GM19099 (cell line): ENCODE results near the gene HTT.

Source experiments
- POLR2A ChIP-seq: IDR thresholded peaks from 3 replicates; pipeline ENCODE4 v1.6.1; 2011; ENCODE audit warnings: low read depth; ENCODE audit not compliant: insufficient read length; ENCODE audit errors: extremely low read depth

HTT gene

GRCh38 chr4:3168029-3168428, 93.5 kb downstream of the HTT start:
- TF ChIP-seq POLR2A: no peak

DNA sequence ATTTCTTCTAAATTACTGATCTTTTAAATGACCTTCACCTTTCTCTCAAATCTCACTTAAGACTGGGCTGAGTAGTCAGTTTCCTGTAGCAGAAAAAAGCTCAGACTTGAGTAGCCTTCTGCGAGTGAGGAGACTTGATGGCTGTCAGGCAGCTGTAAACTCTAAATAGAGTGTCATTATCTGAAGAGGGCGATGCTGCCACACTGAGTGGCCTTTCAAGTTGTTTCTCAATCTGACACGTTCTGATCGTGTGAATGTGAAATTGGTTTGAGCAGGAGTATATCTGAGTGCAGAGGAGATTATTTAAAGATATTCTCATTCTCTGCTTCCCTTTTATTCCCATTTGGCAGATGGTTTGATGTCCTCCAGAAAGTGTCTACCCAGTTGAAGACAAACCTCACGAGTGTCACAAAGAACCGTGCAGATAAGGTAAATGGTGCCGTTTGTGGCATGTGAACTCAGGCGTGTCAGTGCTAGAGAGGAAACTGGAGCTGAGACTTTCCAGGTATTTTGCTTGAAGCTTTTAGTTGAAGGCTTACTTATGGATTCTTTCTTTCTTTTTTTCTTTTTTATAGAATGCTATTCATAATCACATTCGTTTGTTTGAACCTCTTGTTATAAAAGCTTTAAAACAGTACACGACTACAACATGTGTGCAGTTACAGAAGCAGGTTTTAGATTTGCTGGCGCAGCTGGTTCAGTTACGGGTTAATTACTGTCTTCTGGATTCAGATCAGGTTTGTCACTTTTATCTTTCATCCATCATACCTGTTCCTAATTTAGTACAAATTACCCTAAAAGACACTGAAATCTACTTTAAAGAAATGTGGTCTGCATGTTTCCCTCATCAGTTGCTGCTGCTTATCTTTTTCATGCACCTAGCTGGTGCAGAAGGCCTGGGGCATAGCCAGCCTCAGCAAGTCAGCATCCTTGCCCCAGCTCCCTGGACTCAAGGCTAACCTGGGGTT, 100.2 kb downstream of the HTT start:
- TF ChIP-seq POLR2A: no peak

DNA sequence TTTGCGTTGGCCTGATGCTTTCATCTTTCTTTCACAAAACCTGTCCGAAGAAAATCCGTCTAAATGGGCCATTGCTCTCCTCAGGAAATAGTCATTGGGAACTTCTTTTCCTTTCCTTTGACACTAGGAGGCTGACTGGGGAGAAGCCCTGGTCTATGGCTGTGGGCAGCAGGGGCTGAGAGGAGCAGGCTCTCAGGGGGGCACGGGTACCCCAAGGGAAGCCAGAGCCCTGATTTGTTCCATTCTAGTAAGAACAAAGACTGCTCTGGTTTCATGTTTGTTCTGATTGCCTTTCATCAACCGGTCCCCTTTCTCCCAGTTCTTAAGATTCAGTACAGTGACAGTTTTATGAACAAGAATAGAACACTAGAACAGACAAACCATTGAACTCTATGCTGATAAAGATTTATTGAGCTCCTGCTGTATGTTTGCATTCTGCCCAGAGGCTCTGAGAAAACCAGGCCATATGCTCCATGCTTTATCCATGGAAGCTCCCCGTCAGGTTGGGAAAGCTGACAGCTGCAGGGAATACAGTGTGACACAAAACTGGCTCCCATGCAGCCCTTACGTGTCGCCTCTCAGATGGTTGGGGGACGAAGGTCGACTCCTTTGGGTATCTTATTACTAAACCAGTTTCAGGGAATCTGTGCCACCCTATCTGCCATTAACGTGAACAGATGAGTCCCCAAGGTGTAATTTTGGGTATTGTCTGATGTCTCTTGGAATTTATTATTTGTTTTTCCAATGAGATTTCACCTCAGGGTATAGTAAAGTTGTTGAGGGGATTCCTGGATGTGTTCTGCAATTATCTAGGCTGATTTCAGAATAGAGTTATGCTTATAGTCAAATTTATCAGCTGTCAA, 102.1 kb downstream of the HTT start:
- no peak for TF ChIP-seq POLR2A

GRCh38 chr4:3177426-3177825, 102.9 kb downstream of the HTT start:
- no peak for TF ChIP-seq POLR2A

- no peak for TF ChIP-seq POLR2A
These were observed 103.4 kb downstream of the HTT start for GRCh38 chr4:3177905-3178304.

DNA sequence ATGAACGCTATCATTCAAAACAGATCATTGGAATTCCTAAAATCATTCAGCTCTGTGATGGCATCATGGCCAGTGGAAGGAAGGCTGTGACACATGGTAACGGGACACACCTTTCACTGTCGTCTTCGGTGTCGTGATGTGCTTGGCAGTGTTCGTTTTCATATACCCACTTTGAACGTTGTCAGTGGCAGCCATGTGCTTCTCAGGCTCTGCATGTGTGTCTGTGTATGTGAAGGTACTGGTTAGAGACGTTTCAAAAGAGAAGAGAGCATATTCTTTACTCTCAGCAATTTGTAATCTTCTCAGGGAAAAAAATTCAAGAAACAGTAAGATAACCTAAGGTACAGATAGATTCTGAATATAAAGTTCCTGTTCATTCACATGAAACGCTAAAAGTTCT, 103.9 kb downstream of the HTT start:
- no peak for TF ChIP-seq POLR2A

DNA sequence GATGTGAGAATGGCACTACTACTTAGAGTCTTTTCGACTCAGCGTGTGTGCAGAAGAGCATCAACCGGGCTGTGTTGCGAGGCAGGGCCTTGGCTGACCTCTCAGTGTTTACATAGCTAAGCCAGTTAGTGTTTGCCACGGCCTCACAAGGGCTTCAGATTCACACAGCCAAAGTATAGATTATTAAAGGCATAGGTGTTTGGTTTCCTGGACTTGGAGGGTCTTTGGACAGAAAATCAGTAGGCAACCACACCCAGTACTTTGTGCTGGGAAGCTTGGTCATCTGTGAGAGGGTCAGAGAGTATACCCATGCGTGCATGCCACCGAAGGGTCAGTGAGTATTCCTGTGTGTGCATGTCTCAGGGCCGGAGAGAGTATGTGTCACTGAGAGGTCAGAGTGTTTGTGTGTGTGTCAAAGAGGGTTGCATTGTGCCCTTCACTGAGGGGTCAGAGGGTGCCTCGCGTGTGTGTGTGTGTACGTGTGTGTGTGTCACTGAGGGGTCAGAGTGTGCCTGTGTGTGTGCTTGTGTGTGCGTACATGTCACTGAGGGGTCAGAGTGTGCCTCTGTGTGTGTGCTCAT, 104.7 kb downstream of the HTT start:
- TF ChIP-seq POLR2A: no peak

DNA sequence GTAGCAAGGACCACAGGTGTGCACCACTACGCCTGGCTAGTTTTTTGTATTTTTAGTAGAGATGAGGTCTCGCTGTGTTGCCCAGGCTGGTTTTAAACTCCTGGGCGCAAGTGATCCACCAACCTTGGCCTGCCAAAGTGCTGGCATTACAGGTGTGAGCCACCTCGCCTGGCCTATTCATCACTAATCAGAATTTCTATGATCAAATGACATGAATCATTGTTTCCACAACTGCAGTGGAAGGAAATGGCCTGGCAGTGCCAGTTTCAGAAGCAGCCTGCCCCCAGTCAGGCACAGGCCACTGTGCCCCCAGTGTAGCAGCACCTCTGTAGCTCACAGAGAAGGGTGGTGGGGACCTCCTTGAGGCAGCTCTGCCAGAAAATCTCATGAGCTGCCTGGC, 108.5 kb downstream of the HTT start:
- TF ChIP-seq POLR2A: no peak

DNA sequence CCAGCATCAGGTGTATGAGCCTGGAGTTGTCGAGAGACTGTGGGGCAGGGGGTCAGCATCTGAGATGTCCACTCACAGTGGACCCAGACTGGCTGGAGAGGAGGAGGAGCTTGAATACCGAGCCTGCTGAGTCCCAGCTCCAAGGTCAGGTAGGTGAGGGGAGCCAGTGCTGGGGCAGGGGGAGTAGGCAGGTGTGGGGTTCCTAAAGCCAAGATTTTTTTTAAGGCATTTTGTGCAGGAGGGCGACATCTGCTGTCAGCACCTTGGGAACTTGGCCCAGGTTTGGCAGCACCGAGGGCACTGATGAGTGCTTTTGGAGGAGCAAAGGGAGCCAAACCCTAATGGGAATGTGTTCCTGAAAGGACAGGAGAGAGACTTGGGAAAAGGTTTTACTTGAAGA, 110.2 kb downstream of the HTT start:
- no peak for TF ChIP-seq POLR2A

DNA sequence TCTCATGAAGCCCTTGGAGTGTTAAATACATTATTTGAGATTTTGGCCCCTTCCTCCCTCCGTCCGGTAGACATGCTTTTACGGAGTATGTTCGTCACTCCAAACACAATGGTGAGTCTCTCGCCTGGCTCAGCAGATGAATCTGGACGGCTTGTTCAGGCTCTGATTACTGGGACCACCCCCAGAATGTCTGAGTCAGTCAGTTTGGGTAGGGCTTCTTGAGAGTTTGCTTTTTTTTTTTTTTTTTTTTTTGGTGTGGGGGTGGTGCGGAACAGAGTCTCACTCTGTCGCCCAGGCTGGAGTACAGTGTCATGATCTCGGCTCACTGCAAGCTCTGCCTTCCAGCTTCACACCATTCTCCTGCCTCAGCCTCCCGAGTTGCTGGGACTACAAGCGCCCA, 112.1 kb downstream of the HTT start:
- no peak for TF ChIP-seq POLR2A

DNA sequence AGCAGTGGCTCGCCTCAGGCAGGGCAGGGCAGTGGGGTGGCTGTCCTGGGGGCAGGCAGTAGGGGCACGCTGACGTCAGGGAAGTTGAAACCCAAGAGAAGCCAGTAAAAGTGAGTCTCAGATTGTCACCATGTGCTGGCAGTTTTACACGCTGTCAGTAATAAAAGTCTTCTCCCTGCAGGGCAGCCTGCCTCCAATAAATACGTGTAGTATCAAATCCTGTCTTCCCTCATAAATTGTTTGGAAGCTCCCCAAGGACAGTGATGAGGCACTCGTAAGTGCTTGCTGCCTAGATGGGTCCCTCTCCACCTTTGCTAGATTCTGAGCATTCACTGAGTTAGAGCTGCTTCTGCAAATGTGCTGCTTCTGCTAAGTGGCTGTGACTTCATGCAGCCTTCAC, 113.6 kb downstream of the HTT start:
- no peak for TF ChIP-seq POLR2A

GRCh38 chr4:3189459-3189858, 115.0 kb downstream of the HTT start:
- TF ChIP-seq POLR2A: no peak

DNA sequence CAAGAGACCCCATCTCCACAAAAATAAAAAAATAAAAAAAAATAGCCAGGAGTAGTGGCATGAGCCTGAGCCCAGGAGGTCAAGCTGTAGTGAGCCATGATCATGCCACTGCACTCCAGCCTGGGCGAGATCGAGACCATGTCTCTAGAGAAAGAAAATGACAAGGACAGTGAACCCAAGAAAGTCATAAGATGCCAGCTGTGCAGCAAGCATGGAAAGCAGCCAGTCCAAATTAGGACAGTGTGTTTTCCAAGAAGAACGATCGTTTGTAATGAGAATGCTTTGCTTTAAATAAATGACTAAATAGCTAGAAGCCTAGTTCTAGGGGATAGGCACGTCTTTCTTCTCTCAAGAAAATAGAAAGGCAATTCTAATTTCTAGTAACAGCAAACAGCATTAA, 116.1 kb downstream of the HTT start:
- no peak for TF ChIP-seq POLR2A

- TF ChIP-seq POLR2A: no peak
These were observed 117.7 kb downstream of the HTT start for GRCh38 chr4:3192188-3192587.

DNA sequence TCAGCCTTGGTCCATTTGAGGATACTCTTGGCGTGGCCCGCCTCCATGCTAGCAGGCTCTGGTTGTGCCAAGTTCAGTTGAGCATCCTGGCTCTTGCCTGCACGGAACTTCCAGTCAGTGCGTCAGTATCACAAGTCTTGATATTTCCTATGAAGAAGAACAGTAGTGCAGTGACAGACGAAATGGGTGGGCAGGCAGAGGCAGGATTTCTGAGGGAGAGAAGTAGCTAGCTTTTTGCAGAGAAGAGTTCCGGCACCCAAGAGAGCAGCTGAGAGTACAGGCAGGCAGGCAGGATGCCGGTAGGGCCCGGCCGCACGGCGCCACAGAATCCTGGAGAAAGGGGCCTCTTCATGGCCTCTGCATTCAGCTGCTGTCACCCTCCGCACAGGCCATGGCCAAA, 118.3 kb downstream of the HTT start:
- TF ChIP-seq POLR2A: no peak

DNA sequence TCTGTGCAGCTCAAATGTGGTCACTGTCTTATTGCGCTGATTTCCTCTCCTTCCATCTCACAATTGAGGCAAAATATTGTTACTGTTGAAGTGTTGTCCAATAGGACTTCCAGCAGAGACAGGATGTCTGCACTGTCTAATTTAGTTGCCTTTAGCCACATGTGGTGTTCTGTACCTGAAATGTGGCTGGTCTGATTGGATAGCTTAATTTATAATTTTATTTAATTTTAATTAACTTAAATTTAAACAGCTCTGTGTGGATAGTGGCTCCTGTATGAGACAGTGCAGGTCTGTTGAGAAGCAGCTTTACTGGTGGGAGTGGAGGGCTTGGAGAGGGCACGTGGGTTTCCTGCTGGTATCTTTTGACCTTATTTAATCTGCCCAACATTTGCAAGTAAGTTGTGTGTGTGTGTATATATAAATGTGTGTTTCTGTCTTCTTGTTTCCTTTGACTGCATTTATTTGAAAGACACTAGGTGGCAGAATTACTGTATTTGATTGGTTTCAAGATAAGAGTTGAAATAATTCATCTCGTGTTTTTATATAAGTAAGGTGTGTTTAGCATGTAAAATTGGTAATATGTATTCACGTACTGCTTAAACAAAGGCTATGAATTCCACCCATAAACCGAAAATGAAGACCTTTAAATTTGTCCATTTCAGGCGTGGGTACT, 119.2 kb downstream of the HTT start:
- no peak for TF ChIP-seq POLR2A
